GM18499 (cell line): ENCODE results near the gene ETV6.
A peak's percentile ranks its signal among the peaks of the same experiment; 100 is the strongest.

Experiments used
- ATAC-seq: cut with Tn5 transposase; IDR thresholded peaks from one replicate; pipeline ENCODE4 v1.9.1; 2021; ENCODE audit warnings: moderate number of reproducible peaks; ENCODE audit not compliant: insufficient read depth, unreplicated experiment

The ETV6 gene

DNA sequence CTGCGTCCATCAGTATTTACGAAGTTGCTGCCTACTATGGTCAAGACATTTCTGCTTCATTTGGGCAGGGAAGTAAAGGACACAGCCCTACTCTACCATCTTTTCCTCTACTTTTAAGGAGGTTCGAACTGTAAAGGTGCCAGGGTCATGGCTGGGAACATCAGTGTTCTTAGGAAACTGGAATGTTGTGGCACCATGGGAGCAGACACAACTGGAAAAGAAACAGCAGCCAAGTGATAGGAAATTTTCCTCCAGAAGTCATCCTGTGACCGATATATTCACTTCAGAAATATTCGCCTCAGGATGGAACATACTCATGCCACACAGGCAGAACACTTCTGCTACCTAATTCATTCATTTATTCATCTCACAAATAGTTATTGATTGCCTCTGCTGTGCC lies 104.4 kb downstream of the ETV6 start:
- ATAC-seq: no peak

DNA sequence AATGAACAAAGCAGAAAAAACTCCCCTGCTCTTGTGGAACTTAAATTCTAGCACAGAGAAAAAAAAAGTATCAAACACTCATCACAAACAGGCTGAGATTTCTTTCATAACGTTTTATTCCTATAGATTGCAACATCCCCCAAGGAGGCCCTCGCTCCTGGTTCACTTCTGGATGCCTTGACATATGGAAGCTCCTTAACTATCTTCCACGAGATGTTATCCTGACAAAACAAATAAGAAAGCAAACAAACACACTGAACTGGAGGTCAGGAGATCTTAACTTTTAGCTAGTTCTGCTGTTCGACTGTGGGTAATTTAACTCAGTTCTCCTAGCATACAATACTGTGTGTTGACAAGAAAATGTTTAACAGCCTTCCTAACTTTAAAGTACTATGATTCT lies 104.8 kb downstream of the ETV6 start:
- no peak for ATAC-seq

DNA sequence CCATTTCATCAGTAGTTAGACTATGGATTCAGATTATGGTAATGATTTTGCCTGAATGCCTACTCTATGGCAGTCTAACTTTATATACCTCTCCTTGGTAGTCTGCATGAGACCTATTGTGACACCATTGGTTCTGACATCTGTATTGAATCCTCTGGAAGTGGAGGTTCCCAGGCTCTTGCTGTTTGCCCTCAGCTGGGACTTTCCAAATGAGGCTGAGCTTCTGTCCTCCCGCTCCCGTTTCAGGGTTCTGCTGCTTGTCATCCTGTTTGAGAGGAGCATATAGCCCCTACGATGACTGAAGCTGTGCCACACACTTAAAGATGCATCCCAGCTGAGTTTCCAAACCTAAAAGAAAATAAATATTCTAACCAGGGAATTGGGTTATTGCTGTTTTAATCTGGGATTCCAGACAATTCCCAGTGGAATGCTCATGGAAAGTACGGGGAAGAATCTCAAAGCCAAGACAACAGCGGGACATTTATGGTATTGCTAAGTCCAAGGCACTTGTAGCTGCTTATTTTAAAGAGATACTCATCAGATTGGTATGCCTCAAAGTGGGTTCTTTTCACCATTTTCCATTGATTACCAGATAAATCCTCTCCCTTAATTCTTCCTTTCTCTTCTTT lies 105.9 kb downstream of the ETV6 start:
- ATAC-seq: no peak

DNA sequence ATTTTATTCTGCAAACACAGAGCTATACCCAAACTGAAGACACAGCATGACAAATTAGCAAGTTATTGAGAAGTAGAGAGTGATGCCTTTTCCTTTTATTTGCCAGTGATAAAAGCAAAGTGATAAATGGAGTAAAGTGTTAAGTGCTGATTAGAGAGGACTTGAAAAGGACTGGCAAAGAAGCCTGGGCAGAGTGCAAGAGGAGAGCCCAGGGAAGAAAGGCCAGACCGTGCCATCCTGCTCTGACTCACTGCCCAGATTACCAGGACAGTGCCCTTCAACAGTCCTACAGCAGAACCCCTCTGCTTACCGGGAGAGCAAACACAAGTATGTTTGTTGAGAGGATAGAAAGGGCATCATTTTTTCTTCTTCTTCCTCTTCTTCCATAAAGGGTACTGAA lies 106.5 kb downstream of the ETV6 start:
- no peak for ATAC-seq

DNA sequence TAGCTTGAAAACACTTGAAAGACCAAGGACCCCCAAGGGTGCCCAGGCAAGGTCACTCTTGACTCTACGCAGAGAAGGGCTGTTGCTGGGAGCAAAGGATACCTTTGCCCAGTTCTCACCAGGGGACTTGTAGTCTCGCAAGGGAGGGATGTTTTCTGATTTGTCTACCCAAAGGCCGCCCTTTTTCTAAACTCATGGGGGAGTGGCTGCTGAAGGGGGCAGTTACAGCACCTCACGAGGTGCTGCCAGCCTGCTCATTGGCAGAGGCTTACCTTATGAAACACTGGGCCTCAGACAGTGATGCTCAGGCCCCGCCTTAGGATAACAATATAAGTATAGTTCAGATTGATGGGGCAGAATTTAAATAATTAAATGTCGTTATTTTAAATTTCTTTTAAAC lies 107.0 kb downstream of the ETV6 start:
- no peak for ATAC-seq

DNA sequence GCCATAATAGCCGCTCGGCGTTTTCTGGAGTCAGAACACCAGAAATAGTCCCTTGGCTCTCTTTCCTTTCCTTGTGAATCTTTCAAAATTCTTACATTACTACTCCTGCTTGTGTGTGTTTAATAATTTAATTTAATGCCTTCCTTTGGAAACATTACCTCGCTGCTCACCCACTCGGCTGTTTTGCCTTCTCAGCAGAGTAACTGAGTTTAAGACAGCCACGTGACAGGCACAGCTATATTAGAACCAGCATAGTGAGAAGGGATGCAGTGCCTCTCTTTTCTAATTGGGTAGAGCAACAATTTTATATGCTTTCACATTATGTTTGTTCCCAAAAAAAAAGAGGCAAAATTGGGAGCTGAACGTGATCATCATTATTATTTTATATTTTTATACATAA lies 107.6 kb downstream of the ETV6 start:
- ATAC-seq: no peak

DNA sequence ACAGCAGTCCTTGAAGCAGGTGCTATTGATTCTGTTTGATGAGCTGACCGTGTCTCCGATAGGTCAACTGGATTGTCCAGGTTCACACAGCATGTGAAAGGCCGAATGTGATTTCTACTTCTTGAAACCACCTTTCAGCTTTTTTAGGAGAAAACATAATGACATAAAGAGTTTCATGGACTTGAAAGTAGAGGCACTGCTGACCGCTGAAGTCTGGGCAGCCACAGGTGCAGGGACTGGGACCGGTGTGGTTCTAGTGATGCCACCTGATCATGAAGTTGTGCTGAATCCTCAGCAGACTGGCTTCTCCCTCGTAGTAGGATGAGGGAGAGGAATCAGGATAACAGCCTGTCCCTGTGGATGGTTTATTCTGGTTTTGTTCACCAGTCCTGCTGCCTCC lies 108.1 kb downstream of the ETV6 start:
- ATAC-seq: no peak

DNA sequence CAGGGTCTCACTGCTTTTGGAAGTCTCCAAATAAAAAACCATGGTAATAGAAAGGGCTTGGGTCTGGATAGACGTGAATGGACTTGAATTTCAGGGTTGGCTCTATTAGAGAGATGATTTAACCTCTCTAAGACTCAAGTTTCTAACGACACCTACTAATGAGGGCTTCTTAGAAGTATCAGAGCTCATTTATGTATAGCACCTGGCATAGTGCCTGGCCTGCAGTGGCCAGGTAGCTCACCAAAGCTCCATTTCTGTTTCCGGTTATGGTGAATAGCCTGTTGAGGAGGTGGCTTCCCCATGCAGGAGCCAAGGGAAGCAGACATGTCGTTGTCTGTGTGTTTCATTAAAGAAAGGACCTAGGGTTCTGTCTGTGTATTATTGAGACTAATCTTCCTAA lies 108.6 kb downstream of the ETV6 start:
- no peak for ATAC-seq

DNA sequence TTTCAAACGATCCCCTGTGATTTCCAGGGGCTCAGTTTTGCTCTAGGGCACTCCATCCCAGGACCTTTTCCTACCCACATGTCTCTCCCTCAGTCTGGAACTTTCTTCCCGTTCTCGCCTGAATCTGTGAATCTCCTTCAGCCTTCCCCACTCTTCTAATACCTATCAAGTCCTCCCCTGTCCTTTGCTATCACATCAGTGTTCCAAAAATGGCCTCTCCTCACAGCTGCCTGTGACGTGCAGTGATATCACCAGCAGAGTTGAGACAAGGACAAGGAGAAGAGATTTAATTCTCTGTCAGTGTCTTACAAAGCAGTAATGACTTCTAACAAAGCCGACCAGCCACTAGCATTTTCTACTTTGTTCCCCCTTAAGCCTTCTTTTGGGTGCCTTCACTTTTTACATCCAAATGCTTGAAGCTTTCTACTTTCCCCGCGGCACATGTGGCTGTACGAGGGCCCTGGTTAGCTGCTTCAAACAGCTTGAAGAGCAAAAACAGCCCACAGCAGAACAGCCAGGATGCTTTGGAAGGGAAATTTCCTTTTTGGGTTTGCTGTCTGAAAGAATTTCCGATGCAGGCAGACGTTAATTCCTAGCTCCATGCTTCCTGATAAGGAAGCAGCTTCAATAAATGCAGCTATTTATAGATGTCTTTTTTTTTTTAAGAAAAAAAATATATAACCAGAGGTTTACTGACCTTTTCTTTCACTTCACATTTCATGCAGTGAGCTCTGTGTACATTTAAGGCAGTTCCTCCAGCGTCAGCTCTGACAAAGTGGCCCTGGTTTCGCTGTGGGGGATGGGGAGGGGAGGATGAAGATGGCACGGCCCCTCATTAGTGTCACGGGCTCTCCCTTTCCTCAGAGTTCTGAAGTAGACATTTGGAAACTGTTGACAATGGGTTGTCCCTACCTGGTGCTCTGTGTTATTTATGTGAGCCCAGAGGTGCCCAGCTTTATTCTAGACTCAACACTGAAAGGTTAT lies 109.3 kb downstream of the ETV6 start:
- ATAC-seq: no peak

DNA sequence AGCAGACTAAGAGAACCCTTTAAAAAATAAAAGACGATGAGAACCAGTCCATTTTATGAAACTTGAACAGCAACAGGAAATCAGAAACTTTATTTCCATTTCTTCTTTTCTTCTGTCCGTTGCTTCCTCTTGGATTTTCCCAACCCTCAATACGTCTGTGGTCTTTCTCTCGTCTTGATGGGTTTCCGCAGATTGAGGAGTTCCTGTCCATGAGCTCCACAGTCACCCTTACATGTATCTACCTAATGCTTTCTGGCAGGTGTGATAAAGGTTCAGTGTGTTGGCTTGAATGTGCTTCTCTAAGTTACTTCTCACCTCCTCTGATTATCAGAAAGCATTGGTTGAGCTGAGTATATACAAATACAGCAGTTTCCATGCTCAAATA lies 110.0 kb downstream of the ETV6 start:
- ATAC-seq: no peak

DNA sequence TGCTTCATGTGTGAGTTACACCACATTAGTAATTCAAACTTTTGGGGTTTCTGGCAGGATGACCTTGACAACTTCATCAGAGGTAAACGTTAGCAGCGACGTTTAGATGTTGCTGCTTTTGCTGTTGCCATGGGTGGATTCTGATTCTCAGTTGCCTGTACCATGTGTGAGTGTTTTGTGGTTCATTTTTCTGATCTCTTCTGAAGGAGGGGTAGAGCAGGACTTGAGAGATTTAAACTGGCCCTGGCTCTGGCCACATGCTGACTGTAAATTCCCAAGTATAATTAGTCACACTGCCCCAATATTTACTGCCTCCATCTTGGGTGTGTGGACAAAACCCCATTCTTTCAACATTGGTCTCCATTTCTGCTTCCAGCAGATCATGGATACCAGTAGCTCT lies 110.4 kb downstream of the ETV6 start:
- ATAC-seq: no peak

DNA sequence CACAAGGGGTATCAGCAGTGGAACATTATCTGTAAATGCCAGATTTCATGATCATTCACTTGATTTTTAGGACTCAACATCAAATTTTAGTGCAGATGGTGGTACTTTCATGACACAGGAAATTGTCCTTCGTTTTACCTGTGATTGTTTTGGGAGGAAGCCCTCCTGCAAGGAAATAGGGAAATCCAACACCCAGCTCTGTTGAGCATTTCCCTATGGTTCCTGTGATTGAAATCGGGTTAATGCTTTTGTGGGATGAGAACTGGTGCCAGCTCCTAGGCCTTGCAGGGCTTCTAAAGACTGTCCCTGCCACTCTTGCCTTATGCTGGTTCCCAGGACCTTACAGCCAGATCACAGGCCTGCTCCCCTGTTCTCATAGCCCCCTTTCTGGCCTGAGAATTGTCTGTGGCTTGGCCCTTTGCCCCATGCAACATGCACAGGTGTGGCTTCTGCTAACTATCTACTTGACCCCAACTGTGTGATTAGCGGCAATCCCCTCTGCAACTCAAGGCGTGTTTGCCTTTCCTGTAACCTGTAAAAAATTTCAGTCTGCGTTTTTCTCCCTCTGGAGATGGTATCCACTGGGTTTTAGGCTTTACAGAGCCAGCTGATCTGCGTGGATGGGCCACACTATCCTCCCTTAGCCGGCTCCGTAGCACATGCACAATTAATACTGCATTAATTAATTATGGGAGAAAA lies 112.5 kb downstream of the ETV6 start:
- ATAC-seq: peak; percentile 36

DNA sequence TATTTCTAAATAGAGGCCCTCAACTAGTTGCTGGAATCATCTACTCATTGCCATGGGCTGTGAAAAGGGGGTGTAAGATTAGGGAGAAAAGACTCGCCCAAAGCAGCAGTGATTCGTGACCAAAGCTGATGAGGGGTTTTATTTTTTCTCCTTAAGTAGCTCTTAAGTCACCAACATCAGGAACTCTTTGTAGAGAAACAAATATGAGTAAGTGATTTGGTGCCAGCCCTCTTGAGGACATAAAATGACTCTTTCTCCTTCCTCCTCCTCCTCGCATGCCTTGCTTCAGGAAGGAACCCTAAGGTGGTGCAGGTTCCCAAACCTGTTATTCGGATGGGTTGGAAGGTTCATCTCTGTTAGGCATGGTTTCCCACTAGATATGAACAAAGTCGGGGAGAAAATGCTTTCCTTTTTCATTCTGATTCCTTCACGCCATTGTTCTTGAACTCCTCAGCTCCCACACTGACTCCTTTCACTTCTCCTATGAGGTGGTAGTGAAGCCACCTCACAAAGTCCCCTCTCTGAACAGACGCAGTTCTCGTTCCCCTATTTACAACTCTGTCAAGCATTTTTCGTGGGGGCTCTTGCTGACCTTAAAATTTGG lies 113.4 kb downstream of the ETV6 start:
- ATAC-seq: no peak

DNA sequence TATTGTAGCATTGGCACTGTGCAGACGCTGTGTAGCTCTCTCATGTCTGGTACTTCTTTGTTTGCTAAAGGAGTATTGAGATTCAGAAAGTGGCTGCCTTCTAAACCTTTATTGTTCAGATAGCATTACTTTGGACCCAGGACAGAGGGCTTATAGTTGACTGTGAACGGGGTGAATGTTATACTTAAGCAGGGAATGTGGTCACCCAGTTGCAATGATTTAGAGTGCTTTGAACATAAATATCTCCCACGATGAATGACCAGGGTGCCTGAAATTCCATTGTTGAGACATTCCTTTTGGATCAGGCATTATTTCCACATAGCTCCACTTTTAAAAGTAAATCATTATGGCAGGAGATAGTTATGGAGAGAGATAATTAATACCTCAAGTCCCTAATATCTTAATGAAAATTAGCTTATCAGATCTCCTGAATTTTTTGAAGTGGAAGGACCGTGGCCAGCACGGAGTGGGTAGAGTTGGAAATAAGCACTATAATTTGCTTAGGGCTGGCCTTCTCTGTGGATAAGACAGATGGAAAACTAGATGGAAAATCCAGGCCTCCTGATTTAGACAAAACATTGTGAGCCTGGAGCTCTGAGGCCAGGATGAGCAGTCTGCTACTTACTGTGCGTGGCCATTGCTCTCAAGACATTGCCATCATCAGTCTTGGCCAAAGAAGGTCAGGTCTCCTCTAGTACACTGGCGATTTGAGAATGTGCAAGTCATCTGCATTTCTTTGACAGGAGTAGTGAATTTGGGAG lies 114.5 kb downstream of the ETV6 start:
- no peak for ATAC-seq

DNA sequence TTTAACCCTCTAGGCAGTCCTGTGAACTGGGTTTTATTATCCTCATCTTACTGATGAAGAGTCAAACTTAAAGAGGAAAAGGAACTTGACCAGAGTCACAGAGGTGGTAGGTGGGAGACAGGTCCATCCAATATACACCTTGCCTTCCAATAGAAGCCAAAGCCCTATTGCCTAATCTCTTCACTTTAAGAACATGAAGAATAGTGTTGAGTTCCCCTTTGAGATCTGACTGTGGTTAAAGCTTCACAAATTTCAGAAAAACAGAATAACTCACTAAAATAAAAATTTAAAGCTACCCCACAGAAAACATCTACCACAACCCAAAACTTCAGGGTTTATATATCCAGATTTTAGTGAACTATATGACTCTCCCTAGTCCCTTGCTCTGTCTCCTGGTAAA lies 115.4 kb downstream of the ETV6 start:
- ATAC-seq: no peak

DNA sequence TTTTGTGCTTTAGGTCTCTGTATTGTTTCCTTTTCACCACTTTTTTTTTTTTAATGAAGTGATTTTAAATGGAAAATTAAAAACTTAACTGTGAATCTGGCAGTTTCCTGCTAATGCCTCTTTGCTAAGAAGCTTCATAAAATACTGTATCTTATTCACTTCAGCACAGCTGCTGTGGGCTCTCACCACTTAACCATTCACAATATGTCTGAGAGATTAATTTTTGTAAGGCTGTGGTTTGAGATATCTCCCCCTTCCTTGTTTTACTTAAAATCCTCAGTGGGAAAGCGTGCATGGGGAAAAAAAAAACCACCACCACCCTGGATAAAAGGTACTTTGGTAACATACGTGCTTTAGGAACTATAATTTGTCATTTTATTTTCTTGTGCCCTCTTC lies 115.9 kb downstream of the ETV6 start:
- ATAC-seq: no peak

DNA sequence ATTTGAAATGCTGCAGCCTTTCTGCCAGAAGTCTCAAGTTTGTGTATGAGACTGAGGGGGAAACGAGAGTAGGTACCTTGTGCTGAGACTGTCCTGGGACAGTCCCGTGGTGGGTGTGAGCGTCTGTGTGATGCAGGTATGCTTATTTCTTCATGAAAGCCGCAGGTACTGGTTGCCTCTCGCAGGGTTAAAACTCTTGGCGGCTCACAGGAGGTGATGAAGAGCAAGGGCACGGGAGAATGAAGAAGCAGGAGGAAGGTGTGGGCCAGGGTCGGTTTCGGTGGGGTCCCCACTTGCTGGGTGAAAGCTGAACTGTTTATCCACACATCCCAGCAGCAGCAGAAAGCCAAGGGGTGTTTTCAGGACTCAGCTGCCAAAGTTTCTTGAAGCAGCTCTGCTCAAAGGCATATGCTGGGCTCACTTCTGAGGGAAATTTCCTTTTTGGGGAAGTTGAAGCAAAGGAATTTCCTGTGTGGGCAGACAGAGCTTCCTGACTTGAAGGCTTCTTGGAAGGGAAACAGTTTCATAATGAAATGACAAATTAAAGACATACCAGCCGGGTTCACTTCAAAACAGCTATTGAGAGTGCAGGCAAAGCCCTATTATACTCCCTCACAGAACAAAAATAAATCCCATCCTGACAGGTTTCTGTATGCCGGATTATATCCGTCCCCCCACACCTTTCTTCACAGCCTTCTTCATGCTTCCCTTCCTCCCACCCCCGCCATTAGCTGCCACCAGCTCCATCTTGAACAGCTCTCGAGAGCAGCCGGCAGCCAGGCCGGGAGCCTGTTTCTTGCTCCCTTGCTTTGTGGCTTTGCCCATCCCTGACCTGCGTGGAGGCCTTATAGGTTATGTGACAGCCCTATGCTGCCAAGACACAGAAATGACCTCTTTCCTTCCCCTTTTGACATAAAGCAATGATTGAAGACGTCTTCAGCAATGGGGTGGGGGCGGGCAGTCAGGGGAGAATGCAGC lies 116.6 kb downstream of the ETV6 start:
- ATAC-seq: peak; percentile 37

DNA sequence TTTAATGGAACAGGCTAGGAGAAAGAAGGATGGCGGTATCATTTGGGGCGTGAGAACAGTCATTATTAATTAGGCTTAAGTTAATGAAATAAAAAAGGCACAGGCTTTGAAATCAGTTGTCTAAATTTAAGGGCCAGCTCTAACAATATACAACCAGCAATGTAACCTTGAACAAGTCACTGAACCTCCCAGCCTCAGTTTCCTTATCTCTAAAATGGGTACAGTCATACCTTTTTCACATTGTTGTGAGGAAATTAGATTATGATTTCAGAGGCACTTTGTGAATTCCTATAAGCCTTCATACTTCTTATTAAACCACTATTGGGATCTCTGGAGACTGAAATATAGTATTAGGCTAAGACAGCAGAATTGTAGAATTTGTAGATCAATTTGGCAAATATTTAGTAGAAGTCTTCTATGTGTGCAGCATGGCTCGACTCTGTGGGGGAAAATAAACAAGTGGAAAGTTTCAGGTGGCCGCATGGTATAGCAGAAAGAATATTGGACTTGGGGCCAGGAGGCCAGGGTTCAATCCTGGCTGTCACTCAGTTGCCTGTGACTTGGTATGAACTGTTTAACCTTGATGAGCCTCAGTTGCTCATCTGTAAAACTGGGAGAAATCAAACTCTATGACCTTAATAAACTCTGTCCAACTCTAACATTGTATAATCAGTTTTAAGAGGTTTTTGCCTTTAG lies 117.7 kb downstream of the ETV6 start:
- no peak for ATAC-seq
